ENCODE data around the gene BICC1.

- TF ChIP-seq CTCF (conservative IDR thresholded peaks at IDR 0.05 in 1 of 2, IDR thresholded peaks at IDR 0.05 in 1 of 2; ENCODE audit: extremely low read depth in 1 of 2, insufficient read depth in 1 of 2, low read depth in 1 of 2, low read length in 2 of 2) (no peak), EZH2 (IDR thresholded peaks at IDR 0.05; ENCODE audit: borderline replicate concordance, low read length) (no peak)
These were observed 218.6 kb downstream of the BICC1 start for GRCh38 chr10:58731276-58731675.
